ENCODE data around the gene NCCRP1.
A peak's percentile ranks its signal among the peaks of the same experiment; 100 is the strongest.

NCCRP1 gene

GRCh38 chr19:39247701-39248664 lies 51.2 kb downstream of the NCCRP1 start:
- H3K4me3 ChIP-seq (ENCODE audit: low read length) = peak overlapping the region; percentile 21; the same call in 1 of the 2 replicates
- H3K4me1 ChIP-seq (ENCODE audit: control insufficient read depth, insufficient read depth, low read length) = 0 out of 2 replicates have a peak, but pooled peaks cover 2% of the 10 kb centered on the region
- no peaks in the 10 kb centered on the region for H3K36me3 ChIP-seq (ENCODE audit: control insufficient read depth, insufficient read depth, low read length)
- DNase-seq (ENCODE audit: low read depth, low spot score) = no peak
- WGBS (ENCODE audit: insufficient coverage, insufficient read length) = no CpG with 5 or more reads among the region's 92 CpGs
- H3K27ac ChIP-seq (ENCODE audit: low read length) = no peak overlapping the region
- no peaks in the 10 kb centered on the region for H3K9me3 ChIP-seq (ENCODE audit: control insufficient read depth, insufficient read depth, low read length)
- H3K27me3 ChIP-seq (ENCODE audit: control insufficient read depth, insufficient read depth, low read length) = peaks cover 35% of the 10 kb centered on the region

DNA sequence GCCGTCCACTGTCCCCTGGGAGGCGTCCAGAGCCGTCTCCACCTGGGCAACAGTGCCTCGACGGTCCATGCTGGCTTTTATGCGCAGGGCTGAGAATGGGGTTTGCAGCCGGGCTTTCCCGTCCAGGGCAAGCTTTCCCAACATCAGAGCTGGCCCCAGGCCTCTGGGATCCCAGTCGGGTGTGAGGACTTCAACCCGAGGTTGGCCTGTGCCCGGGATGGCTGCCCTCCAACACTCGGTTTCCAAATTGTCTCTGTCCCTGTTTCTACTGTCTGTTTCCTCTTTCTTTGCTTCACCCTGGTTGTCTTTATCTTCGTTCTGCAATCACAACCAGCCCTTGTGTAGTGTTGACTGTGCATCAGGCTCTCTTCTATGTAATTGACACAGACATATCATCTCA lies 52.0 kb downstream of the NCCRP1 start, which contains the start of gene IFNL4:
TSS of gene IFNL4 (minus strand) at position 51 of the 400 bp plus-strand sequence.
- DNase-seq (ENCODE audit: low read depth, low spot score) = no peak
- Histone ChIP-seq H3K27me3 (ENCODE audit: control insufficient read depth, insufficient read depth, low read length) (peaks cover 35% of the 10 kb centered on the region), H3K4me3 (ENCODE audit: low read length) (peak within 1 kb of the TSS; percentile 21; the same call in 1 of the 2 replicates)

GRCh38 chr19:39251081-39251480 lies 54.3 kb downstream of the NCCRP1 start:
- Histone ChIP-seq H3K36me3 (ENCODE audit: control insufficient read depth, insufficient read depth, low read length) (no peaks in the 10 kb centered on the region), H3K4me3 (ENCODE audit: low read length) (no peak overlapping the region), H3K9me3 (ENCODE audit: control insufficient read depth, insufficient read depth, low read length) (no peaks in the 10 kb centered on the region), H3K27ac (ENCODE audit: low read length) (no peak overlapping the region), H3K27me3 (ENCODE audit: control insufficient read depth, insufficient read depth, low read length) (peaks cover 35% of the 10 kb centered on the region), H3K4me1 (ENCODE audit: control insufficient read depth, insufficient read depth, low read length) (0 out of 2 replicates have a peak, but pooled peaks cover 2% of the 10 kb centered on the region)
- WGBS (ENCODE audit: insufficient coverage, insufficient read length) = no CpG with 5 or more reads among the region's 5 CpGs
- DNase-seq (ENCODE audit: low read depth, low spot score) = no peak

More for the DNA sequence above, 52.0 kb downstream of the NCCRP1 start, which contains the start of gene IFNL4:
- Histone ChIP-seq H3K9me3 (ENCODE audit: control insufficient read depth, insufficient read depth, low read length) (no peaks in the 10 kb centered on the region), H3K4me1 (ENCODE audit: control insufficient read depth, insufficient read depth, low read length) (0 out of 2 replicates have a peak, but pooled peaks cover 2% of the 10 kb centered on the region), H3K36me3 (ENCODE audit: control insufficient read depth, insufficient read depth, low read length) (no peaks in the 10 kb centered on the region), H3K27ac (ENCODE audit: low read length) (no peak within 1 kb of the TSS)
- no CpG with 5 or more reads among the region's 13 CpGs for WGBS (ENCODE audit: insufficient coverage, insufficient read length)

Data from iPS DF 6.9 (cell line).